ENCODE measurements around the gene TFRC.

- TF ChIP-seq CTCF (IDR thresholded peaks at IDR 0.05) (no peak), POLR2A (IDR thresholded peaks at IDR 0.05) (no peak)
Measured at GRCh38 chr3:196079682-196080081, 2.2 kb downstream of the TFRC start.

All from heart left ventricle (tissue), 13 donors.